ENCODE results near the gene CYFIP2.

The CYFIP2 gene

GRCh38 chr5:157366741-157367674, 101.1 kb downstream of the CYFIP2 start:
- peak; percentile 61 for TF ChIP-seq CTCF (IDR thresholded peaks at IDR 0.05; ENCODE audit: low read depth, low read length, missing control alignments)
- no peak overlapping the region for H3K4me3 ChIP-seq (replicated peaks; ENCODE audit: low read depth, low read length)
- no peak for DNase-seq (ENCODE audit: extremely low read depth, low read depth)

- no peak for TF ChIP-seq CTCF (IDR thresholded peaks at IDR 0.05; ENCODE audit: low read depth, low read length, missing control alignments)
- no peak for DNase-seq (ENCODE audit: extremely low read depth, low read depth)
- no peak overlapping the region for H3K4me3 ChIP-seq (replicated peaks; ENCODE audit: low read depth, low read length)
These were observed 103.6 kb downstream of the CYFIP2 start for GRCh38 chr5:157369507-157369906.

- no peak for DNase-seq (ENCODE audit: extremely low read depth, low read depth)
These were observed 105.0 kb downstream of the CYFIP2 start for GRCh38 chr5:157370967-157371366.

GRCh38 chr5:157371655-157372471, 105.9 kb downstream of the CYFIP2 start:
- no peak overlapping the region for H3K4me3 ChIP-seq (replicated peaks; ENCODE audit: low read depth, low read length)
- DNase-seq (ENCODE audit: extremely low read depth, low read depth), result no peak
- no peak for TF ChIP-seq CTCF (IDR thresholded peaks at IDR 0.05; ENCODE audit: low read depth, low read length, missing control alignments)

More at GRCh38 chr5:157370967-157371366, 105.0 kb downstream of the CYFIP2 start:
- no peak for TF ChIP-seq CTCF (IDR thresholded peaks at IDR 0.05; ENCODE audit: low read depth, low read length, missing control alignments)
- H3K4me3 ChIP-seq (replicated peaks; ENCODE audit: low read depth, low read length), result no peak overlapping the region

- no peak overlapping the region for H3K4me3 ChIP-seq (replicated peaks; ENCODE audit: low read depth, low read length)
- DNase-seq (ENCODE audit: extremely low read depth, low read depth), result no peak
- no peak for TF ChIP-seq CTCF (IDR thresholded peaks at IDR 0.05; ENCODE audit: low read depth, low read length, missing control alignments)
These were observed 106.5 kb downstream of the CYFIP2 start for GRCh38 chr5:157372472-157372822.

- H3K4me3 ChIP-seq (replicated peaks; ENCODE audit: low read depth, low read length), result no peak overlapping the region
- no peak for DNase-seq (ENCODE audit: extremely low read depth, low read depth)
- peak; percentile 5 for TF ChIP-seq CTCF (IDR thresholded peaks at IDR 0.05; ENCODE audit: low read depth, low read length, missing control alignments)
These were observed 112.6 kb downstream of the CYFIP2 start for GRCh38 chr5:157378509-157378908.
